Trophoblast cell (in vitro differentiated cells and primary cell): Measurements from ENCODE around the gene HTT.
"Not testable (repeated sequence)": the region's sequence is repeated elsewhere in the genome, so short reads cannot be mapped to it uniquely, and the experiment has no call there.

ENCODE experiments used
- DNase-seq, 2 donors: peaks; one replicate each; pipeline ENCODE4 v3.0.0-alpha.2; 2016
- H2AFZ ChIP-seq: 2 replicates; pipeline ENCODE4 v1.6.1; 2013; ENCODE audit warnings: low read length, moderate library complexity, mild to moderate bottlenecking; ENCODE audit not compliant: insufficient read depth, poor library complexity
- H2AK5ac ChIP-seq: 2 replicates; pipeline ENCODE4 v1.6.1; 2013; ENCODE audit warnings: mild to moderate bottlenecking, low read length
- H2BK120ac ChIP-seq: 2 replicates; pipeline ENCODE4 v1.6.1; 2013; ENCODE audit warnings: low read length, mild to moderate bottlenecking, moderate library complexity; ENCODE audit not compliant: insufficient read depth, poor library complexity
- H2BK12ac ChIP-seq: 2 replicates; pipeline ENCODE4 v1.6.1; 2013; ENCODE audit warnings: mild to moderate bottlenecking, low read length, moderate library complexity
- H2BK5ac ChIP-seq: 2 replicates; pipeline ENCODE4 v1.6.1; 2013; ENCODE audit warnings: low read length, low read depth, moderate library complexity, mild to moderate bottlenecking; ENCODE audit not compliant: poor library complexity
- H3K14ac ChIP-seq: 2 replicates; pipeline ENCODE4 v1.6.1; 2013; ENCODE audit warnings: mild to moderate bottlenecking, low read length
- H3K18ac ChIP-seq: 2 replicates; pipeline ENCODE4 v1.6.1; 2013; ENCODE audit warnings: mild to moderate bottlenecking, low read length
- H3K23ac ChIP-seq: 2 replicates; pipeline ENCODE4 v1.6.1; 2013; ENCODE audit warnings: low read length
- H3K27ac ChIP-seq: 2 replicates; pipeline ENCODE4 v1.5.1; 2013; ENCODE audit warnings: low read depth, mild to moderate bottlenecking, inconsistent platforms, low read length, moderate library complexity
- H3K27me3 ChIP-seq: 2 replicates; pipeline ENCODE4 v1.6.1; 2013; ENCODE audit warnings: inconsistent platforms, mild to moderate bottlenecking, low read length, moderate library complexity; ENCODE audit not compliant: insufficient read depth
- H3K36me3 ChIP-seq, 2 experiments: 1 replicate in 1 of 2; 2 replicates in 1 of 2; pipeline ENCODE4 v1.6.1; 2013; ENCODE audit warnings: low read length in 2 of 2, mild to moderate bottlenecking in 2 of 2, moderate library complexity in 1 of 2; ENCODE audit not compliant: insufficient read depth in 2 of 2, control insufficient read depth in 1 of 2
- H3K4ac ChIP-seq: 2 replicates; pipeline ENCODE4 v1.6.1; 2013; ENCODE audit warnings: low read depth, mild to moderate bottlenecking, low read length, moderate library complexity
- H3K4me1 ChIP-seq, 2 experiments: 1 replicate in 1 of 2; 2 replicates in 1 of 2; pipeline ENCODE4 v1.6.1; 2013; ENCODE audit warnings: low read length in 2 of 2, mild to moderate bottlenecking in 2 of 2, moderate library complexity in 1 of 2; ENCODE audit not compliant: insufficient read depth in 2 of 2, control insufficient read depth in 1 of 2
- H3K4me2 ChIP-seq: 2 replicates; pipeline ENCODE4 v1.6.1; 2013; ENCODE audit warnings: inconsistent platforms, mild to moderate bottlenecking, low read length, moderate library complexity
- H3K4me3 ChIP-seq: 2 replicates; pipeline ENCODE4 v1.5.1; 2013; ENCODE audit warnings: mild to moderate bottlenecking, low read depth, low read length, inconsistent platforms
- H3K79me1 ChIP-seq: one replicate; pipeline ENCODE4 v1.6.1; 2013; ENCODE audit warnings: low read length
- H3K79me2 ChIP-seq: 2 replicates; pipeline ENCODE4 v1.6.1; 2013; ENCODE audit warnings: low read length, mild to moderate bottlenecking; ENCODE audit not compliant: control insufficient read depth, insufficient read depth, poor library complexity
- H3K9ac ChIP-seq: 2 replicates; pipeline ENCODE4 v1.6.1; 2013; ENCODE audit warnings: mild to moderate bottlenecking, low read length
- H3K9me3 ChIP-seq: 2 replicates; pipeline ENCODE4 v1.6.1; 2013; ENCODE audit warnings: low read depth, mild to moderate bottlenecking, control low read depth, inconsistent platforms, low read length; ENCODE audit not compliant: insufficient read depth
- H4K12ac ChIP-seq: 2 replicates; pipeline ENCODE4 v1.6.1; 2013; ENCODE audit warnings: low read depth, mild to moderate bottlenecking, low read length, moderate library complexity
- H4K8ac ChIP-seq: 2 replicates; pipeline ENCODE4 v1.6.1; 2013; ENCODE audit warnings: low read depth, mild to moderate bottlenecking, low read length, moderate library complexity
- H4K91ac ChIP-seq: one replicate; pipeline ENCODE4 v1.6.1; 2013; ENCODE audit warnings: low read depth, mild to moderate bottlenecking, low read length, moderate library complexity
- WGBS: extraction: QIAGEN DNeasy Blood & Tissue Kit; methylation state at CpG from one replicate; pipeline ENCODE4 v1.1.7; 2013; ENCODE audit warnings: missing lambda C conversion rate; ENCODE audit not compliant: insufficient read length, insufficient coverage; ENCODE audit errors: extremely low coverage; 5-methylcytosine and 5-hydroxymethylcytosine counted together

HTT gene

GRCh38 chr4:3051141-3051897 is 23.2 kb upstream of the HTT start:
- H3K9ac ChIP-seq, H4K91ac ChIP-seq, H3K79me1 ChIP-seq, H3K23ac ChIP-seq, H2AFZ ChIP-seq, H3K27me3 ChIP-seq, H2BK120ac ChIP-seq, H3K4me2 ChIP-seq, H3K79me2 ChIP-seq, H3K4ac ChIP-seq, H2BK5ac ChIP-seq, H3K4me3 ChIP-seq, H3K27ac ChIP-seq, H3K9me3 ChIP-seq, H3K14ac ChIP-seq, H3K18ac ChIP-seq, H3K36me3 ChIP-seq, H2BK12ac ChIP-seq, H2AK5ac ChIP-seq, H3K4me1 ChIP-seq, H4K8ac ChIP-seq, H4K12ac ChIP-seq, DNase-seq: not testable (repeated sequence)
- WGBS: no CpG with 5 or more reads among the region's 12 CpGs

- H4K8ac ChIP-seq: no peak overlapping the region
- no peak overlapping the region for H2BK5ac ChIP-seq
- no peak overlapping the region for H3K27ac ChIP-seq
- H3K18ac ChIP-seq: no peak overlapping the region
- H3K23ac ChIP-seq: no peak overlapping the region
- no peak overlapping the region for H4K12ac ChIP-seq
- no peak overlapping the region for H2AFZ ChIP-seq
- no peaks in the 10 kb centered on the region for H3K36me3 ChIP-seq
- H3K4ac ChIP-seq: no peak overlapping the region
- no peaks in the 10 kb centered on the region for H3K4me1 ChIP-seq
- DNase-seq: no peak
- H3K79me2 ChIP-seq: no peaks in the 10 kb centered on the region
- no peak overlapping the region for H3K9ac ChIP-seq
- no peaks in the 10 kb centered on the region for H3K27me3 ChIP-seq
- H3K79me1 ChIP-seq: no peaks in the 10 kb centered on the region
- no peak overlapping the region for H3K4me3 ChIP-seq
- no peak overlapping the region for H2BK120ac ChIP-seq
- no peak overlapping the region for H2BK12ac ChIP-seq
- no peak overlapping the region for H3K14ac ChIP-seq
- peaks cover 6% of the 10 kb centered on the region for H3K9me3 ChIP-seq
- no peak overlapping the region for H3K4me2 ChIP-seq
- WGBS: no CpG with 5 or more reads among the region's 2 CpGs
- H2AK5ac ChIP-seq: no peak overlapping the region
- no peak overlapping the region for H4K91ac ChIP-seq
Measured at GRCh38 chr4:3054169-3054759, 20.2 kb upstream of the HTT start.

- Histone ChIP-seq H4K91ac (no peak overlapping the region), H3K9me3 (peaks cover under 1% of the 10 kb centered on the region), H3K4me2 (no peak overlapping the region), H3K4me3 (no peak overlapping the region), H3K9ac (no peak overlapping the region), H3K4me1 (no peaks in the 10 kb centered on the region), H2BK5ac (no peak overlapping the region), H3K36me3 (no peaks in the 10 kb centered on the region), H2AFZ (no peak overlapping the region), H3K79me2 (no peaks in the 10 kb centered on the region), H2BK12ac (no peak overlapping the region), H3K27me3 (no peaks in the 10 kb centered on the region), H4K12ac (no peak overlapping the region), H3K79me1 (no peaks in the 10 kb centered on the region), H3K23ac (no peak overlapping the region), H4K8ac (no peak overlapping the region), H2BK120ac (no peak overlapping the region), H3K18ac (no peak overlapping the region), H3K4ac (no peak overlapping the region), H2AK5ac (no peak overlapping the region), H3K27ac (no peak overlapping the region), H3K14ac (no peak overlapping the region)
- DNase-seq: no peak
- WGBS: no CpG with 5 or more reads among the region's 6 CpGs
Measured at GRCh38 chr4:3059943-3060342, 14.5 kb upstream of the HTT start.

- H2BK12ac ChIP-seq: no peak overlapping the region
- H3K4me1 ChIP-seq: no peaks in the 10 kb centered on the region
- no CpG with 5 or more reads among the region's 6 CpGs for WGBS
- no peak overlapping the region for H3K14ac ChIP-seq
- no peaks in the 10 kb centered on the region for H3K27me3 ChIP-seq
- H3K18ac ChIP-seq: no peak overlapping the region
- DNase-seq: no peak
- no peak overlapping the region for H3K4me3 ChIP-seq
- H4K91ac ChIP-seq: no peak overlapping the region
- no peak overlapping the region for H3K27ac ChIP-seq
- no peak overlapping the region for H3K23ac ChIP-seq
- no peak overlapping the region for H2BK5ac ChIP-seq
- no peaks in the 10 kb centered on the region for H3K79me1 ChIP-seq
- H3K9me3 ChIP-seq: no peaks in the 10 kb centered on the region
- H3K79me2 ChIP-seq: no peaks in the 10 kb centered on the region
- no peaks in the 10 kb centered on the region for H3K36me3 ChIP-seq
- no peak overlapping the region for H3K9ac ChIP-seq
- no peak overlapping the region for H4K12ac ChIP-seq
- H2AK5ac ChIP-seq: no peak overlapping the region
- no peak overlapping the region for H2BK120ac ChIP-seq
- no peak overlapping the region for H2AFZ ChIP-seq
- no peak overlapping the region for H4K8ac ChIP-seq
- no peak overlapping the region for H3K4ac ChIP-seq
- H3K4me2 ChIP-seq: no peak overlapping the region
Measured at GRCh38 chr4:3060946-3061345, 13.5 kb upstream of the HTT start.
